Stimulated activated CD4-positive, alpha-beta T cell treated with anti-CD3 and anti-CD28 coated beads, TNF-alpha, amount 100 ng/mL, for 48 hours (primary cell): ENCODE measurements around the gene TMEM88.

ENCODE experiments used
- DNase-seq, 3 donors: peaks; one replicate each; pipeline ENCODE4 v3.0.0-alpha.2; 2020; ENCODE audit warnings: low read depth in 3 of 3

The TMEM88 gene

DNA sequence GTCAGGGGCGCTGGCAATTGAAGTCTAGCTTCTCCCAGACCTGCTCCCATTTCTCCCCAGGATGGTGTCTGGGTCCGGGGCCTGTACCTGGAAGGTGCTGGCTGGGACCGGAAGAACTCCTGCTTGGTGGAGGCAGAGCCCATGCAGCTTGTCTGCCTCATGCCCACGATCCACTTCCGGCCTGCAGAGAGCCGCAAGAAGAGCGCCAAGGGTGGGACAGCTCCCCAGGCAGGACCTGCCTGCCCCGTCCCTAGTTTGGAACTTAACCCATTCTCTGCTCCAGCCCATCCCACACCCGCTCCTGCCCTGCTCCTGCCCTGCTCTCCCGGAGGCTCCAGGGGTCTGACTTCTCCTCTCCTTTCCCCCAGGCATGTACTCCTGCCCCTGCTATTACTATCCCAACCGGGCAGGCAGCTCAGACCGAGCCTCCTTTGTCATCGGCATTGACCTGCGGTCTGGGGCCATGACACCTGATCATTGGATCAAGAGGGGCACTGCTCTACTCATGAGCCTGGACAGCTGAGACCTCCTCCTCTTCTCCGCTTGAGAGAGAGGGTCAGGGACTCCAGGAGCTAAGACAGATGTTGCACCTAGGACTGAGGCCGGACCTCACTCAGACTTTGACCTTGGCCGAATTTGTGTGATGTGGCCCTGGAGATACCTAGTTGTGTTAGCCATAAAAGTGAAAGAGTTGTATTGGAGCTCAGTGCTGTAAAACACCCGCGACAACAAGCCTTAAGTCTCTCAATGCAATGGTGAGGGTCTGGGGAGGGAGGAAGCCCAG, 21.7 kb upstream of the TMEM88 start:
- no peak for DNase-seq

- peak; percentile 74 to 88 (median 77) for DNase-seq
These were observed 20.9 kb upstream of the TMEM88 start, which contains the start of gene KDM6B for GRCh38 chr17:7833795-7834541. Gene KDM6B (plus strand): TSS chr17:7834217. CDS start chr17:7845555, 11,338 bp downstream.

DNA sequence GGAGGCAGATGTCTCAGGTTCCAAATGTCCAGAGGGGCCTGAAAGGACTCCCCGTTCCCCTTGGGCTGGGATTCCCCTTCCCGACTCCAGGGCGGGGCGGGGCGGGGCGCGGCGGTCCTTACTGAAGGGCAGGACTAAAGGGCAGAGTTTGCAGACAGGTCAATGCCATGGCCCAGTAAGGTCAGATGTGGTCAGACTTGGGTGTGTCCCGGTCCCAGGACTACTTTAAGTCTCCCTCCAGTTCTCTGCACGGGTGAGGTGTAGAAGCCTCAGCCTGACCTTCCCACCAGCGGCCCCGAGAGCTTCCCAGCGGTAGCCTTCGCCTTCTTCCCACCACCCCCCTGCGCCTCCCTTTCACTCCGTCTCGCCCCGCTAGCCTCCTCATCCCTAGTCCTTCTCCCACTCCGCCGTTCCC, 20.3 kb upstream of the TMEM88 start:
- no peak for DNase-seq

GRCh38 chr17:7834957-7835813, 19.7 kb upstream of the TMEM88 start:
- DNase-seq = peak; percentile 77 to 88 (median 84)

- DNase-seq = no peak
These were observed 18.9 kb upstream of the TMEM88 start for GRCh38 chr17:7835814-7836595.

DNA sequence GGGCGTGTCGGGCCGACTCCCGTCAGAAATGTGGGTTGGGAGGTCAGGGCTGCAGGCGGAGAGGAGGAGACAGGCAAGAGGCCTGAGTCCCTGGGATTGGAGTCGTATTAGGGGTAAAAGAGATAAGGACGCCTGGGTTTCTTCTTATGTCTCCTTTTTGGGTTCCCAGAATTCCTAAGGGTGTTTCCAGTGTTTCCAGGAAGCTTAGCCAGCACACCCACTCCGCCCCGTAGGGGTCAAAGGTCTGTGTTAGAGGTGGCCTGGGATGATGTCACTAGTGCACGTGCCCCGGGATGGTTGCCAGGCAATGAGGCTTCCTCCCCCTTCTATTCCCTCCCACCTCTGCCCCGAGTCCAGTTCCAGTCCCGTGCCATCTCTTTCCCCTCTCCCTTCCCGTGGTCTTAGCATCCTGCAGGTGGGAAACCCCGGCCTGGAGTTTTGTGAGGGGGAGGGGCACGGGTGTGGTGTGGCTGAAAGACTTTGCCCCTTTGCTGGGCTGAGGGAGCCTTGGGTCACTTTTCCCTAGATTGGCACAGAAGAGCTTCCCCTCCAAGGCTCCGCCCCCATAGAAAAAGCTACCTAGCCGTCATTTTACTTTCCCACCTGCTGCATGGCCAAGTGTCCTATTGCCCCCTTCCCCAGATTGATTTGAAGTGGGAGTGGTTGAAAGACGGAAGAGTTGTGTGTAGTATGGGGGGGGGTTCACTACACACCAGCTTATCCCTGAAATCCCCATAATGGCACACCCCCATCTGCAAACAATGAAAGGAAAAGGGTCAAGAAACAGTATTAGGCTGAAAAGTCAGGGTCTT, 18.1 kb upstream of the TMEM88 start:
- peak; percentile 53 to 68 (median 59) for DNase-seq

- DNase-seq = no peak
These were observed 17.3 kb upstream of the TMEM88 start for GRCh38 chr17:7837408-7838088.

DNA sequence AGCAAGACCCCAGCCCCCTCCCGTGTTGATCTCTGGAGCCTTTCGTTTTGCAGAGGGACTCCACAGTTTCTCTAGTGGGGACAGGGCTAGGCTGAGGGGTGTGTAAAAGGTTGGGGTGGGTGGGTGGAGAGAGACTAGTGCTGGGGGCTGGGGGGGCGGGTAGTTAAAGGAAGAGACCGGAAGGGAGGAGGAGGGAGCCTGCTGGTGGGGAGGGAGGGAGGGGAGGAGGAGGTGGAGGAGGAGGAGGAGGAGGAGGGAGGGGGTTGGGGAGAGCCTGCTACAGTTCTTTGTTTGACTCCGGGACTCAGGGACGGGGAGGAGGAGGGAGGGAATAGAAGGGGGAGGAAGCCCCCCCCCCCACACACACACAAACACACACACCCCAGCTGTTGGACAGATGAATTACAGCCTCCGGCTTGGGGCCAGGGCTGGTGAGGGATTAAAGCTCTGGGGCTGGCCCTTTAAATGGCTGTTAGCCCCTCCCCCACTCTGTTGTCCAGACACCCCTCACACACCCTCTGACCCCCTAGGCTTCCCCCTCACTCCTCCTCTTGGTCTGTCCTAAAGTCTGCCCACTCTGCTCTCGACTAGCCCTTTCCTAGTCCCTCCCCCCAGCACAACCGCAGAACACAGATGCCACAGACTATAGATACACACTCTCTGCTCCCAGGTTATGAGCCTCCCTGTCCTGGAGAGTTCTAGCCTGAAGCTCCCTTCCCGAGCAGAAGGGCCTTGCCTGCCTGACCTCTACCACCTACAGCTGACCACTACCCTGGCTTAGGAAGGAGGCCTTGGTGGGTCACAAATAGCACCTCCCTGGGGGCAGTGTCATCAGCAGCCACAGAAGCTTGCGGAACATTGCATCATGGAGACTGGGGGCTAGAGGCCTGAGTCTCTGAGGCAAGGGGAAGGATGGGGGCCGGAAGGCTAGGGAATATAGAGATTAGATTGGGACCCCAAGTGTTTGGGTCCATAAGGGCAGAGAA, 16.5 kb upstream of the TMEM88 start:
- DNase-seq = no peak

DNA sequence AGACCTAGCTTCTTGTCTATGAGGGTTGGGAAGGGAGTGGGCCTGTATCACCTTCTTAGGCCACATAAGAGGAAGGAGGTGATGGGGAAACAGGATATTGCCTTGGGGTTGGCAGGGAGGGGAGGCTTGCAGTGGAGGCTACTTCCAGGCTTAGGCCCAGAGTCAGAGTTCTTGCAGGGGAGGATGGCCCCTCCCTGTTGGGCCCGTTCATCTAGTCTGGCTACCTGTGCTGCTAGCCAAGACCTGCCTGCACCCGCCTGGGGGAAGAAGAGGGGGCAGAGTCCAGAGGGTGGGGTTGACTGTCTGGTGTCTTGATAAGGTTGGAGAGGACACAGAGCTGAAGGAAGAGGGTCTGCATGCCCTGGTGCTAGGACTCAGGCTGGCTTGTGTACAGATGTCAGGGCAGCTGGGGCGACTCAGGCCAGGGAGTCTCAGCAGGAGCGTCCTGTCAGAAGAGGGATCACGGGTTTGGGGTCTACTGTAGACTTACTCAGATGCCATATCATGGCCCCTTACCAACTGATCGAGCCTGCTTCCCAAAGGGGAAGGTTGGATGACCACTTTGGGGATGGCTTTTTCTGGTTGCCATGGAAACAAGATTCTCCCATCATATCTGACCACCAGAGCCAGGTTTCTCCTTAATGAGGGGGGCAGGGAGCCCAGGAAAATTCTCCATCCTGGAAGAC, 15.5 kb upstream of the TMEM88 start:
- DNase-seq = no peak

DNA sequence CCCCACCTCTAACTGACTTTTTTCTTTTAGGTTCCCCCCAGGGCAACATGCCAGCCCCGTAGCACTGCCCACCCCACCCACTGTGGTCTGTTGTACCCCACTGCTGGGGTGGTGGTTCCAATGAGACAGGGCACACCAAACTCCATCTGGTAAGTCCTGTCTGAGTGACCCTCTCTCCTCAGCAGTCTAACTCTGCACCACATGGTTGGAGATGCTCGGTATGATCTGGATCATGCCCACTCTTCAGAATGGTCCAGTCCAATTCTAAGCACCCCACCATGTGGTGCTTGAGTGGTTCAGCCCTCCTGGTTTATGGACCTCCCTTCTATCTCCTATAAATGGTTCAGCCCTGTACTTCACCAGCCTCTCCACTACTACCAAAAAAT, 15.0 kb upstream of the TMEM88 start:
- DNase-seq = no peak

DNA sequence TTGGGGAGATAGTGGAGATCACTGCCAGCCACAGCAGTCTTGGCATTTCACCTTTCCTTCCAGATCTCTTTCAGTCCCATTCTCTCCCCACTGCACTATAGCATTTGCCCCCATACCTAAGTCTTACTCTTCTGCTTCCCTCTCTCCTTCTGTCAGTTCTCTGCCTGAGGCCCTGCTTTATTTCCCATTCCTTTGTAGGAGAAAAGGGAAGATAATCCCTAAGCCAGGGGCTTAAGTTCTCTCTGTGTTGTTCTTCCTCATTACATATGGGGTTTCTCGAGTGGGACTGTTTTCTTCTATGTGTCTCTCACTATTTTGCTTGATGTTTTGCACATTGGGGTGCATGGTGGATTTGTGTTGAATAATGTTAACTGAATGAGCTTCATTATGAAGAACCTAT, 14.4 kb upstream of the TMEM88 start:
- DNase-seq = no peak

- DNase-seq = no peak
These were observed 14.0 kb upstream of the TMEM88 start for GRCh38 chr17:7840875-7841274.

- peak; percentile 81 to 93 (median 86) for DNase-seq
These were observed 13.4 kb upstream of the TMEM88 start for GRCh38 chr17:7841396-7841914.

GRCh38 chr17:7841915-7842379, 12.9 kb upstream of the TMEM88 start:
- peak; percentile 67 to 82 (median 71) for DNase-seq

DNA sequence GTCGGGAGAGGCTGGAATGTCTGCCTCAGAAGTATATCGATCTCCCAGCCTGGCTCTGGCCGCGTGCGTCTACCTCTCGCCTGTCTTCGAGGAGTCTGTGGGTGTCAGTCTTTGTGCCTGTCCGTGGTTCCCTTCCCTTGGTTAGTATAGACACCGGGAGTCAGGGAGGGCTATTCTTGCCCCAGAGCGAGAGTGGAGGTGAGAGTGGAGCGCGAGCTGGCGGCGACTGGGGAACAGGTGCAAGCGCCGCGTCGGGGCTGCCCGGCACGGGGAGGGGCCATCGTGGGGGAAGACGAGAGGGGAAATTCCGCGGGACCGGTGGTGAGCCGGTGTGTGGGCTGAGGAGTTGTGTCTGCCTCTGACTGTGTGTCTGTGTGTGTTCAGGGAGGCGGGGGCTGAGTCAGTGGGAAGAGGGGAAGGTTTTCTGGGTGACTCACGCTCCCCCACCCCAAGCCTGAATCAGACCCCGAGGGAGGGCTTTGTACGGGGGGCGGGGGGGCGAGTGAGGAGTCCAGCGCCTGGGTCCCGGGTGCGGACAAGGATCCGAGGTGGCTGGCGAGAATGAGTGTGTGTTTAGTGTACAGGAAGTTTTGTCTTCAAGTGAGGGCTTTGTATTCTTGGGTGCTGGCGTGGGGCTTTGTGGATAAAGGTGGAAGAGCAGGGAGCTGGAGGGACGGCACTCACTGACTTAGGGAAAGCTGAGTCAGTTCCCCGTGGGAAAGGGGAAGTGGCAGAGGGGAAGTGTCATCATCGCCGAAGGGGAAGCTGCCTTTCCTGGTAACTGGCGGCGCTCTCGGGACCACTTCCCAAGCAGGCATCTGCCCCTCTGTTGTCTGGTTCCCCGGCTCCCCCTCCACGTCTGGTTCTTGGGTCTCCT, 12.2 kb upstream of the TMEM88 start:
- peak; percentile 89 to 93 (median 92) for DNase-seq

DNA sequence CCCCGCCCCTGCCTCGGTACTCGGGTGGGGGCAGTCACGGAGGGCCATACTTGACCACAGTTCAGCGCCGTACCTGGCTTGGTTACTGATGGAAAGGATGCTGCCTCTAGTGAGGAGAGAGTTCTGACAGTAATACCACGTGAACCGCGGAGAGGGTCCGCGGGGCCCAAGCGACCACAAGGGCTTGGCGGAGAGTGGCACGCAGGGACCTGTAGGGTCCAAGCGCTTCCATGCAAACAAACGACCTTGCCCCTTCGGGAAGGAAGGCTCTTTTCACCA, 11.7 kb upstream of the TMEM88 start:
- no peak for DNase-seq
